ENCODE data around the gene ANP32E. TPM values are rescaled to one million over a fixed set of nuclear protein-coding genes. Genes with fewer than 3 reads are reported as not detected.

The ANP32E gene
- polyA plus RNA-seq, 3 donors: 4.6 to 26.6 (median 20.4) TPM

GRCh38 chr1:150269451-150269850 is 33.5 kb upstream of the ANP32E start:
- Histone ChIP-seq H3K9ac (ENCODE audit: insufficient read depth, low read length, poor library complexity, severe bottlenecking) (peak overlapping the region; percentile 98), H4K20me1 (ENCODE audit: insufficient read depth, low read length) (no peaks in the 10 kb centered on the region), H3K79me2 (ENCODE audit: insufficient read depth, low read length) (peaks cover 28% of the 10 kb centered on the region), H3K27ac (ENCODE audit: low read depth in 1 of 2, low read length in 2 of 2) (peak overlapping the region; percentile 89 to 98), H3K4me2 (replicated peaks; ENCODE audit: extremely low read depth, low read length, poor library complexity, severe bottlenecking) (peak overlapping the region; percentile 97), H3K4me3 (replicated peaks in 1 of 3; ENCODE audit: low read depth in 2 of 3, low read length in 3 of 3) (peak overlapping the region; percentile 85 to 97 (median 95)), H2AFZ (ENCODE audit: insufficient read depth, low read depth, low read length, poor library complexity, severe bottlenecking) (peak overlapping the region; percentile 91), H3K4me1 (ENCODE audit: control insufficient read depth in 1 of 2, insufficient read depth in 2 of 2, low read length in 2 of 2) (peaks cover 38 to 58% of the 10 kb centered on the region in 2 donors), H3K27me3 (ENCODE audit: control insufficient read depth in 2 of 2, insufficient read depth in 2 of 2, low read length in 2 of 2) (no peaks in the 10 kb centered on the region), H3K36me3 (replicated peaks in 1 of 2; ENCODE audit: control insufficient read depth in 1 of 2, insufficient read depth in 2 of 2, low read length in 2 of 2) (peaks cover 26 to 33% of the 10 kb centered on the region in 2 donors), H3K9me3 (replicated peaks in 1 of 2; ENCODE audit: control insufficient read depth in 1 of 2, insufficient read depth in 1 of 2, low read length in 2 of 2) (no peaks in the 10 kb centered on the region)
- peaks cover 0 to 4% (median 0%) of the 10 kb centered on the region in 3 donors for H3K27me3 Mint-ChIP-seq (ENCODE audit: low read depth in 3 of 3)
- no peak for DNase-seq
- H3K27ac Mint-ChIP-seq: peak overlapping the region; percentile 97 to 99 (median 98)
- no CpG with 5 or more reads among the region's 10 CpGs for WGBS (ENCODE audit: insufficient coverage)
- intact Hi-C loops (cut with micrococcal nuclease): loop anchor here in 1 of 2 donors (2.0 to 10.0 kb wide), 2 partner anchors 53 to 285 kb away; no protein-coding TSS in a partner anchor
- peaks cover 0 to 1% (median 0%) of the 10 kb centered on the region in 7 donors for H3K9me3 Mint-ChIP-seq
- H3K4me1 Mint-ChIP-seq: peaks cover 56% of the 10 kb centered on the region
- peaks cover 33 to 34% of the 10 kb centered on the region in 2 donors for H3K36me3 Mint-ChIP-seq
- no peak for TF ChIP-seq CTCF (IDR thresholded peaks at IDR 0.05)
- peak overlapping the region; percentile 98 to 99 for H3K4me3 Mint-ChIP-seq

- no peak for TF ChIP-seq CTCF (IDR thresholded peaks at IDR 0.05)
- DNase-seq: peak; percentile 92
- H3K36me3 ChIP-seq (replicated peaks in 1 of 2; ENCODE audit: control insufficient read depth in 1 of 2, insufficient read depth in 2 of 2, low read length in 2 of 2): peaks cover 28 to 36% of the 10 kb centered on the region in 2 donors
- Mint-ChIP-seq H3K9me3 (peaks cover 0 to 1% (median 0%) of the 10 kb centered on the region in 7 donors), H3K4me1 (peaks cover 56% of the 10 kb centered on the region), H3K27me3 (ENCODE audit: low read depth in 3 of 3) (peaks cover 0 to 6% (median 2%) of the 10 kb centered on the region in 3 donors), H3K4me3 (peak within 1 kb of the TSS; percentile 98 to 99), H3K27ac (peak within 1 kb of the TSS; percentile 97 to 99 (median 98)), H3K36me3 (peaks cover 35 to 38% of the 10 kb centered on the region in 2 donors)
- H4K20me1 ChIP-seq (ENCODE audit: insufficient read depth, low read length): no peaks in the 10 kb centered on the region
- peak within 1 kb of the TSS; percentile 97 for H3K4me2 ChIP-seq (replicated peaks; ENCODE audit: extremely low read depth, low read length, poor library complexity, severe bottlenecking)
- peaks cover 28% of the 10 kb centered on the region for H3K79me2 ChIP-seq (ENCODE audit: insufficient read depth, low read length)
- peak within 1 kb of the TSS; percentile 98 for H3K9ac ChIP-seq (ENCODE audit: insufficient read depth, low read length, poor library complexity, severe bottlenecking)
- peak within 1 kb of the TSS; percentile 89 to 98 for H3K27ac ChIP-seq (ENCODE audit: low read depth in 1 of 2, low read length in 2 of 2)
- H3K4me3 ChIP-seq (replicated peaks in 1 of 3; ENCODE audit: low read depth in 2 of 3, low read length in 3 of 3): peak within 1 kb of the TSS; percentile 85 to 97 (median 95)
- peak within 1 kb of the TSS; percentile 91 for H2AFZ ChIP-seq (ENCODE audit: insufficient read depth, low read depth, low read length, poor library complexity, severe bottlenecking)
- under 1% methylated on average over 43 of the region's 49 CpGs for WGBS (ENCODE audit: insufficient coverage)
- H3K27me3 ChIP-seq (ENCODE audit: control insufficient read depth in 2 of 2, insufficient read depth in 2 of 2, low read length in 2 of 2): no peaks in the 10 kb centered on the region
- H3K9me3 ChIP-seq (replicated peaks in 1 of 2; ENCODE audit: control insufficient read depth in 1 of 2, insufficient read depth in 1 of 2, low read length in 2 of 2): no peaks in the 10 kb centered on the region
- H3K4me1 ChIP-seq (ENCODE audit: control insufficient read depth in 1 of 2, insufficient read depth in 2 of 2, low read length in 2 of 2): peaks cover 35 to 54% of the 10 kb centered on the region in 2 donors
- intact Hi-C loops (cut with micrococcal nuclease): loop anchor here in 1 of 2 donors (2.0 to 10.0 kb wide), 2 partner anchors 54 to 286 kb away; no protein-coding TSS in a partner anchor
Measured at GRCh38 chr1:150268705-150269403, 32.9 kb upstream of the ANP32E start, which contains the start of gene APH1A. APH1A (minus strand) TSS chr1:150269016; CDS start chr1:150268810, 206 bp downstream.

All from CD14-positive monocyte (primary cell).